Stimulated activated CD4-positive, alpha-beta T cell treated with anti-CD3 and anti-CD28 coated beads, Interleukin-12 subunit alpha, Interleukin-12 subunit beta, amount 100 ng/mL, for 48 hours (primary cell): ENCODE results near the gene TCP11L2.
"Not testable (repeated sequence)": the region's sequence is repeated elsewhere in the genome, so short reads cannot be mapped to it uniquely, and the experiment has no call there.

ENCODE experiments used
- DNase-seq, 3 donors: peaks; one replicate each; pipeline ENCODE4 v3.0.0-alpha.2; 2020; ENCODE audit warnings: low read depth in 2 of 3, low spot score in 1 of 3

The TCP11L2 gene

GRCh38 chr12:106304797-106305196 is 2.3 kb downstream of the TCP11L2 start:
- DNase-seq = no peak

- DNase-seq = no peak
These were observed 2.8 kb downstream of the TCP11L2 start for GRCh38 chr12:106305376-106305775.

- no peak for DNase-seq
These were observed 4.6 kb downstream of the TCP11L2 start for GRCh38 chr12:106307181-106307580.

GRCh38 chr12:106308121-106308520 is 5.6 kb downstream of the TCP11L2 start:
- DNase-seq = no peak

GRCh38 chr12:106308611-106309010 is 6.1 kb downstream of the TCP11L2 start:
- DNase-seq = no peak

GRCh38 chr12:106309671-106310505 is 7.4 kb downstream of the TCP11L2 start:
- no peak for DNase-seq

- DNase-seq = no peak
These were observed 8.2 kb downstream of the TCP11L2 start for GRCh38 chr12:106310687-106311086.

GRCh38 chr12:106311139-106311538 is 8.6 kb downstream of the TCP11L2 start:
- no peak for DNase-seq

GRCh38 chr12:106313413-106313812 is 10.9 kb downstream of the TCP11L2 start:
- DNase-seq = not testable (repeated sequence)

GRCh38 chr12:106315523-106315922 is 13.0 kb downstream of the TCP11L2 start:
- DNase-seq = no peak

- DNase-seq = no peak
These were observed 15.0 kb downstream of the TCP11L2 start for GRCh38 chr12:106317406-106318082.

- no peak for DNase-seq
These were observed 18.8 kb downstream of the TCP11L2 start for GRCh38 chr12:106321139-106321850.

- no peak for DNase-seq
These were observed 21.0 kb downstream of the TCP11L2 start for GRCh38 chr12:106323537-106323936.

- DNase-seq = no peak
These were observed 24.9 kb downstream of the TCP11L2 start for GRCh38 chr12:106327309-106327869.

GRCh38 chr12:106328735-106329134 is 26.2 kb downstream of the TCP11L2 start:
- no peak for DNase-seq

- no peak for DNase-seq
These were observed 26.9 kb downstream of the TCP11L2 start for GRCh38 chr12:106329231-106329982.

GRCh38 chr12:106331599-106331998 is 29.1 kb downstream of the TCP11L2 start:
- no peak for DNase-seq

GRCh38 chr12:106332536-106332935 is 30.0 kb downstream of the TCP11L2 start:
- DNase-seq = no peak

GRCh38 chr12:106333010-106333409 is 30.5 kb downstream of the TCP11L2 start:
- DNase-seq = no peak

GRCh38 chr12:106333756-106334155 is 31.2 kb downstream of the TCP11L2 start:
- DNase-seq = no peak
